Measurements from ENCODE around the gene CRELD1. TPM values are rescaled to one million over a fixed set of nuclear protein-coding genes. Genes with fewer than 3 reads are reported as not detected.
"Not testable (repeated sequence)": the region's sequence is repeated elsewhere in the genome, so short reads cannot be mapped to it uniquely, and the experiment has no call there.

The CRELD1 gene
- total RNA-seq, 4 donors from 2014 or later = 10.8 to 17.0 (median 13.8) TPM

DNA sequence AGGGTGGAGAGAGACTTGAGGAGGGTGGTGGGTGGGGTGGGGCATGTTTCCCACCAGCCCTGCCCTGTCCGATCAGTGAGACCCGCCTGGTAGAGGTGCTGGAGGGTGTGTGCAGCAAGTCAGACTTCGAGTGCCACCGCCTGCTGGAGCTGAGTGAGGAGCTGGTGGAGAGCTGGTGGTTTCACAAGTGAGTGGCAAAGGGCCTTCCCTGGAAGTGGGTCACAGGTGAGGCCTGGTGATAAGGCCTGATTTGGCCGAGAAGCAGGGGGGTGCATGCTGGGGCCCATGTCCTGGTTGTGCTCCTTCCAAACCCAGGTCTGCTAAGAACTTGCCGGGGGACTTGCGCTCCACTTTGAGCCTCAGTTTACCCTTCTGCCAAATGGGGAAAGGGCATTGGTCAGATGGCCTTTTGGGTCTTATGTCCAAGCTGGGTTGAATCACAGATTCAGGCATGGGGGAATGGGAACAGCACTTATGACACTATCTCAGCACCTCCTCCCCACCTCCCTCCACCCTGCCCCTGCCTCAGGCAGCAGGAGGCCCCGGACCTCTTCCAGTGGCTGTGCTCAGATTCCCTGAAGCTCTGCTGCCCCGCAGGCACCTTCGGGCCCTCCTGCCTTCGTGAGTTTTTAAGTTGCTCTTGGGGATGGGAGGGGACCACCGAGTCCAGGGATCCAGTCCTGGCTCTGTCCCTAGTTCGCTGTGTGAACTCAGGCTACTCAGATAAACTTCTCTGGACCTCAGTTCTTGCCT lies 4.0 kb downstream of the CRELD1 start:
- 94 to 97% methylated on average over 7 to 11 of the region's 13 CpGs for WGBS, 2 donors
- Histone ChIP-seq H3K27me3 (no peaks in the 10 kb centered on the region), H3K4me1 (peaks cover 13 to 30% (median 21%) of the 10 kb centered on the region in 3 donors), H3K27ac (no peak overlapping the region), H3K4me3 (no peak overlapping the region), H3K36me3 (peaks cover 8 to 48% (median 10%) of the 10 kb centered on the region in 3 donors), H3K9me3 (no peaks in the 10 kb centered on the region)
- no peak for TF ChIP-seq POLR2A (IDR thresholded peaks at IDR 0.05)
- TF ChIP-seq, protein P1, sequence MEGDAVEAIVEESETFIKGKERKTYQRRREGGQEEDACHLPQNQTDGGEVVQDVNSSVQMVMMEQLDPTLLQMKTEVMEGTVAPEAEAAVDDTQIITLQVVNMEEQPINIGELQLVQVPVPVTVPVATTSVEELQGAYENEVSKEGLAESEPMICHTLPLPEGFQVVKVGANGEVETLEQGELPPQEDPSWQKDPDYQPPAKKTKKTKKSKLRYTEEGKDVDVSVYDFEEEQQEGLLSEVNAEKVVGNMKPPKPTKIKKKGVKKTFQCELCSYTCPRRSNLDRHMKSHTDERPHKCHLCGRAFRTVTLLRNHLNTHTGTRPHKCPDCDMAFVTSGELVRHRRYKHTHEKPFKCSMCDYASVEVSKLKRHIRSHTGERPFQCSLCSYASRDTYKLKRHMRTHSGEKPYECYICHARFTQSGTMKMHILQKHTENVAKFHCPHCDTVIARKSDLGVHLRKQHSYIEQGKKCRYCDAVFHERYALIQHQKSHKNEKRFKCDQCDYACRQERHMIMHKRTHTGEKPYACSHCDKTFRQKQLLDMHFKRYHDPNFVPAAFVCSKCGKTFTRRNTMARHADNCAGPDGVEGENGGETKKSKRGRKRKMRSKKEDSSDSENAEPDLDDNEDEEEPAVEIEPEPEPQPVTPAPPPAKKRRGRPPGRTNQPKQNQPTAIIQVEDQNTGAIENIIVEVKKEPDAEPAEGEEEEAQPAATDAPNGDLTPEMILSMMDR (IDR thresholded peaks at IDR 0.05) = no peak
- intact Hi-C loops (cut with DNase I) = no loop called here
- DNase-seq = no peak

DNA sequence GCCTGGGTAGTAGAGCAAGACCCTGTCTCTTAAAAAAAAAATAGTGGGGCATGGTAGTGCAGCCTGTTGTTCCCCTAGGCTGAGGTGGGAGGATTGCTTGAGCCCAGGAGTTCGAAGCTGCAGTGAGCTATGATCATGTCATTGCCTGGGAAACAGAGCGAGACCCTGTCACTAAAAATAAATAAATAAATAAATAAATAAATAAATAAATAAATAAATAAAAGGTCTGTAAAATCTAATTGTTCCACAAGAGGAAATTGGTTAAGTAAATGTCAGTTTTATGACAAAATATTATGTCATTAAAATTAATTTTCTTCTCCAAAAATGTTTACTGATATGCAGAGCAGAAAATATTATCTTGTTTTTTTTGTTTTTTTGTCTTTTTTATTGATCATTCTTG lies 5.3 kb downstream of the CRELD1 start:
- no peak for DNase-seq
- no peaks in the 10 kb centered on the region for H3K27me3 ChIP-seq
- intact Hi-C loops (cut with DNase I) = no loop called here
- H3K4me3 ChIP-seq = no peak overlapping the region
- no peak overlapping the region for H3K27ac ChIP-seq
- H3K36me3 ChIP-seq = peaks cover 8 to 61% (median 10%) of the 10 kb centered on the region in 3 donors
- H3K4me1 ChIP-seq = peaks cover 13 to 22% (median 21%) of the 10 kb centered on the region in 3 donors
- WGBS, 2 donors = 83 to 86% methylated on average over 2 of the region's 2 CpGs
- no peak for TF ChIP-seq POLR2A (IDR thresholded peaks at IDR 0.05)
- TF ChIP-seq, protein P1 (IDR thresholded peaks at IDR 0.05) = no peak
- no peaks in the 10 kb centered on the region for H3K9me3 ChIP-seq

DNA sequence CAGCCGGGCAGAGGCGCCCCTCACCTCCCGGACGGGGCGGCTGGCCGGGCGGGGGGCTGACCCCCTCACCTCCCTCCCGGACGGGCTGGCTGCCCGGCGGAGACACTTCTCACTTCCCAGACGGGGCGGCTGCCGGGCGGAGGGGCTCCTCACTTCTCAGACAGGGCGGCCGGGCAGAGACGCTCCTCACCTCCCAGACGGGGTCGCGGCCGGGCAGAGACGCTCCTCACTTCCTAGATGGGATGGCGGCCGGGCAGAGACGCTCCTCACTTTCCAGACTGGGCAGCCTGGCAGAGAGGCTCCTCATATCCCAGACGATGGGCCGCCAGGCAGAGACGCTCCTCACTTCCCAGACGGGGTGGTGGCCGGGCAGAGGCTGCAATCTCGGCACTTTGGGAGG lies 6.3 kb downstream of the CRELD1 start:
- peaks cover 8 to 66% (median 10%) of the 10 kb centered on the region in 3 donors for H3K36me3 ChIP-seq
- H3K9me3 ChIP-seq, H3K27ac ChIP-seq, DNase-seq, H3K27me3 ChIP-seq, H3K4me3 ChIP-seq: not testable (repeated sequence)
- peaks cover 6 to 13% (median 13%) of the 10 kb centered on the region in 3 donors for H3K4me1 ChIP-seq
- WGBS, 2 donors = no CpG with 5 or more reads among the region's 32 CpGs
- intact Hi-C loops (cut with DNase I) = loop anchor here (10.0 kb wide), 1 partner anchor 75 kb away; no protein-coding TSS in a partner anchor

DNA sequence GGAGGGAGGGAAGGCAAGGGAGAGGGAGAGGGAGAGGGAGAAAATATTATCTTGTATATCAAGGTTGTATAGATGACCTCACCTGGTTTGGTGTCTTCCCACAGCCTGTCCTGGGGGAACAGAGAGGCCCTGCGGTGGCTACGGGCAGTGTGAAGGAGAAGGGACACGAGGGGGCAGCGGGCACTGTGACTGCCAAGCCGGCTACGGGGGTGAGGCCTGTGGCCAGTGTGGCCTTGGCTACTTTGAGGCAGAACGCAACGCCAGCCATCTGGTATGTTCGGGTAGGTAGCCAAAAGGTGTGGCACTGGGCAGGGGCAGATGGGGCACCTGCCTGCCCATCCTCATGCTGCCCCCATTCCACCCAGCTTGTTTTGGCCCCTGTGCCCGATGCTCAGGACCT lies 7.1 kb downstream of the CRELD1 start:
- peaks cover 8 to 60% (median 10%) of the 10 kb centered on the region in 3 donors for H3K36me3 ChIP-seq
- 88 to 95% methylated on average over 9 of the region's 10 CpGs for WGBS, 2 donors
- peaks cover 0 to 10% (median 5%) of the 10 kb centered on the region in 3 donors for H3K4me1 ChIP-seq
- no peaks in the 10 kb centered on the region for H3K9me3 ChIP-seq
- intact Hi-C loops (cut with DNase I) = loop anchor here (10.0 kb wide), 1 partner anchor 74 kb away; no protein-coding TSS in a partner anchor
- H3K4me3 ChIP-seq = no peak overlapping the region
- TF ChIP-seq POLR2A (IDR thresholded peaks at IDR 0.05) = no peak
- TF ChIP-seq, protein P1 (IDR thresholded peaks at IDR 0.05) = no peak
- no peaks in the 10 kb centered on the region for H3K27me3 ChIP-seq
- DNase-seq = no peak
- H3K27ac ChIP-seq = no peak overlapping the region

DNA sequence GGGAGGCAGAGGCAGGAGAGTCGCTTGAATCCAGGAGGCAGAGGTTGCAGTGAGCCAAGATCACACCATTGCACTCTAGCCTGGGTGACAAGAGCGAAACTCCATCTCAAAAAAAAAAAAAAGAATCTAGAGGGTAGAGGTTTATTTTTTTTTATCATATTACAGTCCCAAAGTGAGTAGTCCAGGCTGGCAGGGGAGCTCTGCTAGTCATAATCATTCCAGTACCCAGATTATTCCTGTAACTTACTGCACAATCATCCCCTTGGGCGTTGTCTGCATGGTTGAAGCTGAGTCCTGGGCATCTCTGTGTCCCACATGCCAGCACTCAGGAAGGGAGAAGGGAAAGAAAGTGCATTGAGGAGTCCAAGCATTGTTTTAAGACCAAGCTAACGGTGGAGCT lies 8.5 kb downstream of the CRELD1 start:
- Histone ChIP-seq H3K4me3 (no peak overlapping the region), H3K27me3 (no peaks in the 10 kb centered on the region), H3K4me1 (peaks cover 0 to 20% (median 0%) of the 10 kb centered on the region in 3 donors), H3K27ac (no peak overlapping the region), H3K36me3 (peaks cover 5 to 47% (median 10%) of the 10 kb centered on the region in 3 donors), H3K9me3 (no peaks in the 10 kb centered on the region)
- WGBS, 2 donors = 77 to 78% methylated on average over 4 of the region's 4 CpGs
- intact Hi-C loops (cut with DNase I) = loop anchor here (10.0 kb wide), 1 partner anchor 73 kb away; no protein-coding TSS in a partner anchor
- TF ChIP-seq, protein P1 (IDR thresholded peaks at IDR 0.05) = no peak
- TF ChIP-seq POLR2A (IDR thresholded peaks at IDR 0.05) = no peak
- DNase-seq = no peak

All from esophagus squamous epithelium (tissue), 5 donors.